A673 (cell line): ENCODE measurements around the gene GATB.

ENCODE experiments used
- CTCF ChIP-seq: fragments of 300-800, 200-600 bp; sonication (generic); conservative IDR thresholded peaks from 2 replicates; pipeline ENCODE4 v1.5.1; 2017; ENCODE audit warnings: low read depth, mild to moderate bottlenecking, antibody characterized with exemption, low read length, moderate library complexity, mixed read lengths
- EZH2 ChIP-seq: fragments of 200-600 bp; sonication (generic); IDR thresholded peaks from 2 replicates; pipeline ENCODE4 v1.6.1; 2017; ENCODE audit warnings: borderline replicate concordance, low read depth, mild to moderate bottlenecking, mixed read lengths, antibody characterized with exemption, low read length; ENCODE audit not compliant: poor library complexity, severe bottlenecking

- no peak for TF ChIP-seq CTCF
- no peak for TF ChIP-seq EZH2
These were observed 31.7 kb upstream of the GATB start for GRCh38 chr4:151792530-151792929.
